CD14-positive monocyte (primary cell): ENCODE data around the gene HTR1D. TPM values are rescaled to one million over a fixed set of nuclear protein-coding genes. Genes with fewer than 3 reads are reported as not detected.

ENCODE experiments used
- DNase-seq, 3 donors: peaks; one replicate each; pipeline ENCODE4 v3.0.0-alpha.2; 2011 to 2022
- H2AFZ ChIP-seq: 2 replicates; pipeline ENCODE4 v1.6.0; 2012; ENCODE audit warnings: mild to moderate bottlenecking, low read depth, low read length, inconsistent platforms; ENCODE audit not compliant: insufficient read depth, poor library complexity, severe bottlenecking
- H3K27ac ChIP-seq, 2 donors: 1 replicate in 1 of 2; 2 replicates in 1 of 2; pipeline ENCODE4 v1.5.1; 2012 to 2013; ENCODE audit warnings: low read length in 2 of 2, control low read depth in 1 of 2, inconsistent platforms in 1 of 2, low read depth in 1 of 2, mild to moderate bottlenecking in 1 of 2
- H3K27me3 ChIP-seq, 2 donors: one replicate each; pipeline versions ENCODE4 v1.6.0 to v1.6.1; 2011 to 2013; ENCODE audit warnings: low read length in 2 of 2; ENCODE audit not compliant: control insufficient read depth in 2 of 2, insufficient read depth in 2 of 2
- H3K36me3 ChIP-seq, 2 donors: replicated peaks in 1 of 2; 1 replicate in 1 of 2; 2 replicates in 1 of 2; pipeline versions ENCODE4 v1.5.1 to v1.6.1; 2012 to 2013; ENCODE audit warnings: low read length in 2 of 2, control low read depth in 1 of 2, inconsistent platforms in 1 of 2, mild to moderate bottlenecking in 1 of 2; ENCODE audit not compliant: insufficient read depth in 2 of 2, control insufficient read depth in 1 of 2
- H3K4me1 ChIP-seq, 2 donors: 1 replicate in 1 of 2; 2 replicates in 1 of 2; pipeline versions ENCODE4 v1.5.1 to v1.6.1; 2012 to 2013; ENCODE audit warnings: low read length in 2 of 2, control low read depth in 1 of 2, inconsistent platforms in 1 of 2, mild to moderate bottlenecking in 1 of 2, moderate library complexity in 1 of 2; ENCODE audit not compliant: insufficient read depth in 2 of 2, control insufficient read depth in 1 of 2
- H3K4me2 ChIP-seq: replicated peaks from 2 replicates; pipeline ENCODE3; 2012; ENCODE audit warnings: low read length, moderate library complexity, mild to moderate bottlenecking; ENCODE audit not compliant: poor library complexity, severe bottlenecking; ENCODE audit errors: extremely low read depth
- H3K4me3 ChIP-seq, 3 experiments: fragments of 200-600 bp in 1 of 3; sonication (generic) in 1 of 3; replicated peaks in 1 of 3; 1 replicate in 2 of 3; 2 replicates in 1 of 3; pipeline ENCODE4 v1.5.1; 2011 to 2013; ENCODE audit warnings: low read length in 3 of 3, mild to moderate bottlenecking in 3 of 3, control low read depth in 2 of 3, low read depth in 2 of 3, inconsistent platforms in 1 of 3, moderate library complexity in 1 of 3
- H3K79me2 ChIP-seq: 2 replicates; pipeline ENCODE4 v1.6.0; 2012; ENCODE audit warnings: mild to moderate bottlenecking, control low read depth, inconsistent platforms, low read length, moderate library complexity; ENCODE audit not compliant: insufficient read depth
- H3K9ac ChIP-seq: 2 replicates; pipeline ENCODE4 v1.6.0; 2017; ENCODE audit warnings: low read length, mild to moderate bottlenecking; ENCODE audit not compliant: insufficient read depth, poor library complexity, severe bottlenecking
- H3K9me3 ChIP-seq, 2 donors: replicated peaks in 1 of 2; 1 replicate in 1 of 2; 2 replicates in 1 of 2; pipeline versions ENCODE4 v1.5.1 to v1.6.1; 2012 to 2013; ENCODE audit warnings: low read length in 2 of 2, control low read depth in 1 of 2; ENCODE audit not compliant: control insufficient read depth in 1 of 2, insufficient read depth in 1 of 2
- H4K20me1 ChIP-seq: 2 replicates; pipeline ENCODE4 v1.6.0; 2012; ENCODE audit warnings: mild to moderate bottlenecking, low read length, control low read depth, moderate library complexity; ENCODE audit not compliant: insufficient read depth
- H3K27ac Mint-ChIP-seq, 7 donors: one replicate each; pipeline ENCODE4 v1.8.0; 2020; ENCODE audit warnings: mild to moderate bottlenecking in 7 of 7, mixed read lengths in 7 of 7, moderate library complexity in 6 of 7, inconsistent platforms in 2 of 7
- H3K27me3 Mint-ChIP-seq, 3 donors: one replicate each; pipeline ENCODE4 v1.8.0; 2021 to 2022; ENCODE audit warnings: low read depth in 3 of 3, mild to moderate bottlenecking in 3 of 3, mixed read lengths in 3 of 3, moderate library complexity in 3 of 3, inconsistent platforms in 1 of 3
- H3K36me3 Mint-ChIP-seq, 2 donors: one replicate each; pipeline ENCODE4 v1.8.0; 2020; ENCODE audit warnings: mixed read lengths in 2 of 2, inconsistent platforms in 1 of 2, mild to moderate bottlenecking in 1 of 2
- H3K4me1 Mint-ChIP-seq: one replicate; pipeline ENCODE4 v1.8.0; 2020; ENCODE audit warnings: mild to moderate bottlenecking, mixed read lengths
- H3K4me3 Mint-ChIP-seq, 2 donors: one replicate each; pipeline ENCODE4 v1.8.0; 2020; ENCODE audit warnings: mild to moderate bottlenecking in 2 of 2, mixed read lengths in 2 of 2, moderate library complexity in 1 of 2
- H3K9me3 Mint-ChIP-seq, 7 donors: one replicate each; pipeline ENCODE4 v1.8.0; 2020 to 2022; ENCODE audit warnings: mixed read lengths in 7 of 7, mild to moderate bottlenecking in 6 of 7, moderate library complexity in 6 of 7, inconsistent platforms in 2 of 7
- WGBS: methylation state at CpG from one replicate; pipeline ENCODE4 v1.1.5; 2013; ENCODE audit warnings: missing lambda C conversion rate; ENCODE audit not compliant: insufficient coverage; 5-methylcytosine and 5-hydroxymethylcytosine counted together
- intact Hi-C, 2 donors: fragments of 100-400 bp; cut with micrococcal nuclease; formaldehyde crosslinking; loops; one replicate each; pipeline versions ENCODE4 v1.15.0 to v1.15.1; 2023
- polyA plus RNA-seq, 3 donors: library from polyadenylated mRNA; depleted of rRNA in 1 of 3; unstranded in 2 of 3; stranded (reverse) in 1 of 3; fragments of 300-500 nt in 2 of 3; fragments of >200 nt in 1 of 3; fragmentation: Illumina TruSeq in 2 of 3; gene quantifications; 1 replicate in 2 of 3; 2 replicates in 1 of 3; pipeline ENCODE4 v1.2.3, GENCODE V29; 2012 to 2021
- TF ChIP-seq, protein P1 (sequence below): fragments of 200-600 bp; IDR thresholded peaks from one replicate; pipeline ENCODE4 v1.8.0; 2022; ENCODE audit warnings: antibody characterized with exemption, mild to moderate bottlenecking

HTR1D gene
- polyA plus RNA-seq, 3 donors: not detected

DNA sequence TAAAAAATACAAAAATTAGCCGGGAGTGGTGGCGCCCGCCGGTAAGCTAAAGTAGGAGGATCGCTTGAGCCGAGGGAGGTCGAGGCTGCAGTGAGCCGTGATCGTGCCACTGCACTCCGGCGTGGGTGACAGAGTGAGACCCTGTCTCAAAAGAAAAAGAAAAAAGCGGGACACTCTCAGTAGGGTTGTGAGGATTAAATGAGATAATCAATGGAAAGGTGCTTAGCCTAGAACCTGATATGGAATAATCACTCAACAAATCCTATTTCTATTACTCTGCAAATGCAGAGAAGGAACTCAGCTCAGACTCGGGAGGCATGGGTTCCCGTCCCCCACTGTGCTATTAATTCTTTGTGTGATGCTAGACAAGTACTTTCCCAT is 48.1 kb downstream of the HTR1D start:
- TF ChIP-seq, protein P1, sequence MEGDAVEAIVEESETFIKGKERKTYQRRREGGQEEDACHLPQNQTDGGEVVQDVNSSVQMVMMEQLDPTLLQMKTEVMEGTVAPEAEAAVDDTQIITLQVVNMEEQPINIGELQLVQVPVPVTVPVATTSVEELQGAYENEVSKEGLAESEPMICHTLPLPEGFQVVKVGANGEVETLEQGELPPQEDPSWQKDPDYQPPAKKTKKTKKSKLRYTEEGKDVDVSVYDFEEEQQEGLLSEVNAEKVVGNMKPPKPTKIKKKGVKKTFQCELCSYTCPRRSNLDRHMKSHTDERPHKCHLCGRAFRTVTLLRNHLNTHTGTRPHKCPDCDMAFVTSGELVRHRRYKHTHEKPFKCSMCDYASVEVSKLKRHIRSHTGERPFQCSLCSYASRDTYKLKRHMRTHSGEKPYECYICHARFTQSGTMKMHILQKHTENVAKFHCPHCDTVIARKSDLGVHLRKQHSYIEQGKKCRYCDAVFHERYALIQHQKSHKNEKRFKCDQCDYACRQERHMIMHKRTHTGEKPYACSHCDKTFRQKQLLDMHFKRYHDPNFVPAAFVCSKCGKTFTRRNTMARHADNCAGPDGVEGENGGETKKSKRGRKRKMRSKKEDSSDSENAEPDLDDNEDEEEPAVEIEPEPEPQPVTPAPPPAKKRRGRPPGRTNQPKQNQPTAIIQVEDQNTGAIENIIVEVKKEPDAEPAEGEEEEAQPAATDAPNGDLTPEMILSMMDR: no peak
- H3K36me3 ChIP-seq: no peaks in the 10 kb centered on the region
- H4K20me1 ChIP-seq: peaks cover 34% of the 10 kb centered on the region
- H3K4me3 ChIP-seq: peak overlapping the region; percentile 85 to 97 (median 92)
- peaks cover 0 to 1% (median 0%) of the 10 kb centered on the region in 7 donors for H3K9me3 Mint-ChIP-seq
- H3K27ac Mint-ChIP-seq: peak overlapping the region in 6 of 7 donors; percentile 47 to 97 (median 92)
- WGBS: 45% methylated on average over 11 of the region's 14 CpGs
- peaks cover 0 to 8% of the 10 kb centered on the region in 2 donors for H3K27me3 ChIP-seq
- peaks cover 22 to 25% of the 10 kb centered on the region in 2 donors for H3K4me1 ChIP-seq
- no peak for DNase-seq
- intact Hi-C loops: loop anchor here in 1 of 2 donors (5.0 kb wide), 1 partner anchor 62 kb away; no protein-coding TSS in a partner anchor
- no peaks in the 10 kb centered on the region for H3K9me3 ChIP-seq
- peak overlapping the region; percentile 80 for H3K9ac ChIP-seq
- H3K36me3 Mint-ChIP-seq: no peaks in the 10 kb centered on the region
- peaks cover 3 to 16% (median 9%) of the 10 kb centered on the region in 3 donors for H3K27me3 Mint-ChIP-seq
- peak overlapping the region; percentile 99 to 100 for H3K4me3 Mint-ChIP-seq
- peak overlapping the region; percentile 77 for H3K4me2 ChIP-seq
- peak overlapping the region in 1 of 2 donors; percentile 58 for H3K27ac ChIP-seq
- H3K79me2 ChIP-seq: peaks cover 36% of the 10 kb centered on the region
- H3K4me1 Mint-ChIP-seq: peaks cover 28% of the 10 kb centered on the region
- H2AFZ ChIP-seq: peak overlapping the region; percentile 83

DNA sequence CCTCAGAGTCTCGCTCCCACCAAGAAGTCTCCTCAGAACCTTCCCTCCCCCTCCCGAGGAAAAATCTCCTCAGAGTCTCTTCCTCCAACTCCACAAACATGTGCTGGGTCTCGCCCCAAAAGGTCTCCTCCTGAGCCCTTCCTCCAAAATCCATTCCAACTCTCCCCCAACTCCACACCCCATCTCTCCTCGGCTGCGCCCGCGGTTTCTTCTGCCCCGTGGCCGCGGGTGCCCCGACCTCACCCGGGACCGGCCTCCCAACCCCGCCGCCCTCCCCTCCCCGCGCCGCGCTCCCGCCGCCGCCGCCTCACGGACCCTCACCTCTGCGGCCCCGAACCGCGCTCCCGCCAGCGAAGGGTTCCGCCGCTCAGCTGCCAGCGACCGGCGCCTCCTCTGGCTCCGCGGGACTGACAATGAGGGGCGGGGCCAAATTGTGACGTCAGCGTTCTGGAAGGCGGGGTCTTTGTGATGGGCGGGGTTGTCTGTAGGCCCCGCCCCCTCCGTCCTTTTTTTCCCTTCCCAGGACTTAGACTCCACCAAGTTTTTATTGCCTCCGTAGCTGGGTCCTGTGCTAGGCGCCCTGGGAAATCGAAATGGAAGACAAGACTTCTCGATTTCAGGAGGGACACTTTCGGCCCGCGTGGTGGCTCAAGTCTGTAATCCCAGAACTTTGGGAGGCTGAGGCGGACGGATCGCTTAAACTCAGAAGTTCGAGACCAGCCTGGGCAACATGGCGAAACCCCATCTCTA is 48.7 kb downstream of the HTR1D start, which contains the start of gene LUZP1:
LUZP1 (minus strand) TSS at position 412 of the 750 bp plus-strand sequence.
- intact Hi-C loops: loop anchor here in 1 of 2 donors (5.0 kb wide), 1 partner anchor 61 kb away; no protein-coding TSS in a partner anchor
- peak within 1 kb of the TSS; percentile 83 for H2AFZ ChIP-seq

More for the DNA sequence above, 48.7 kb downstream of the HTR1D start, which contains the start of gene LUZP1:
- Histone ChIP-seq H3K27ac (peak within 1 kb of the TSS; percentile 67 to 76), H3K9me3 (no peaks in the 10 kb centered on the region), H3K4me3 (peak within 1 kb of the TSS; percentile 85 to 97 (median 92)), H3K4me2 (peak within 1 kb of the TSS; percentile 77), H3K79me2 (peaks cover 42% of the 10 kb centered on the region), H3K36me3 (no peaks in the 10 kb centered on the region), H3K4me1 (peaks cover 24 to 27% of the 10 kb centered on the region in 2 donors), H3K9ac (peak within 1 kb of the TSS; percentile 80), H3K27me3 (peaks cover 0 to 8% of the 10 kb centered on the region in 2 donors), H4K20me1 (peaks cover 40% of the 10 kb centered on the region)
- DNase-seq: peak; percentile 78 to 85 (median 79)
- WGBS: 7% methylated on average over 44 of the region's 56 CpGs
- no peaks in the 10 kb centered on the region for H3K36me3 Mint-ChIP-seq
- H3K27me3 Mint-ChIP-seq: peaks cover 4 to 16% (median 9%) of the 10 kb centered on the region in 3 donors
- peaks cover 30% of the 10 kb centered on the region for H3K4me1 Mint-ChIP-seq
- TF ChIP-seq, protein P1: no peak
- peaks cover 0 to 1% (median 0%) of the 10 kb centered on the region in 7 donors for H3K9me3 Mint-ChIP-seq
- H3K4me3 Mint-ChIP-seq: peak within 1 kb of the TSS; percentile 99 to 100
- H3K27ac Mint-ChIP-seq: peak within 1 kb of the TSS; percentile 77 to 97 (median 95)
